Fibroblast of the aortic adventitia (primary cell): ENCODE data around the gene AVPR2. TPM values are rescaled to one million over a fixed set of nuclear protein-coding genes. Genes with fewer than 3 reads are reported as not detected.

ENCODE experiments used
- DNase-seq: peaks from one replicate; pipeline ENCODE4 v3.0.0-alpha.2; 2010; ENCODE audit warnings: low read depth
- H3K4me3 ChIP-seq: 2 replicates; pipeline ENCODE4 v1.5.1; 2011; ENCODE audit warnings: low read depth, mild to moderate bottlenecking, control low read depth, low read length, moderate library complexity
- CTCF ChIP-seq: IDR thresholded peaks from 2 replicates; pipeline ENCODE4 v1.5.1; 2011; ENCODE audit warnings: mild to moderate bottlenecking, low read length, control low read depth, inconsistent platforms; ENCODE audit not compliant: insufficient read depth
- total RNA-seq: library from RNA; depleted of rRNA; stranded (reverse); fragments of >200 nt; gene quantifications from 2 replicates; pipeline ENCODE4 v1.2.3, GENCODE V29; 2012; ENCODE audit warnings: low replicate concordance

AVPR2 gene
- total RNA-seq, 1 donor: not detected

- no peak overlapping the region for H3K4me3 ChIP-seq
- no peak for TF ChIP-seq CTCF
- DNase-seq: no peak
These were observed 33.0 kb upstream of the AVPR2 start for GRCh38 chrX:153871451-153871850.

- H3K4me3 ChIP-seq: no peak overlapping the region
- no peak for TF ChIP-seq CTCF
- no peak for DNase-seq
These were observed 32.3 kb upstream of the AVPR2 start for GRCh38 chrX:153871946-153872878.

GRCh38 chrX:153873282-153874084 is 31.0 kb upstream of the AVPR2 start:
- no peak overlapping the region for H3K4me3 ChIP-seq
- TF ChIP-seq CTCF: no peak
- DNase-seq: no peak

GRCh38 chrX:153874085-153874365 is 30.4 kb upstream of the AVPR2 start:
- no peak for DNase-seq
- H3K4me3 ChIP-seq: no peak overlapping the region
- TF ChIP-seq CTCF: no peak

- TF ChIP-seq CTCF: no peak
- DNase-seq: no peak
- H3K4me3 ChIP-seq: no peak overlapping the region
These were observed 29.9 kb upstream of the AVPR2 start for GRCh38 chrX:153874366-153875125.

GRCh38 chrX:153875391-153876111 is 28.9 kb upstream of the AVPR2 start:
- DNase-seq: peak; percentile 16
- no peak for TF ChIP-seq CTCF
- no peak overlapping the region for H3K4me3 ChIP-seq
